ENCODE results near the gene MTA2. TPM values are rescaled to one million over a fixed set of nuclear protein-coding genes. Genes with fewer than 3 reads are reported as not detected.
A peak's percentile ranks its signal among the peaks of the same experiment; 100 is the strongest.
"Not testable (repeated sequence)": the region's sequence is repeated elsewhere in the genome, so short reads cannot be mapped to it uniquely, and the experiment has no call there.

The MTA2 gene
- total and polyA plus RNA-seq, 7 donors = 28.8 to 86.3 (median 55.3) TPM

- Histone ChIP-seq H3K27me3 (no peaks in the 10 kb centered on the region), H3K9me3 (no peaks in the 10 kb centered on the region), H3K36me3 (peaks cover 4 to 64% (median 40%) of the 10 kb centered on the region in 4 donors), H3K4me1 (peaks cover 0 to 53% (median 35%) of the 10 kb centered on the region in 4 donors), H3K27ac (peak overlapping the region; percentile 82 to 94 (median 86)), H3K4me3 (peak overlapping the region; percentile 64 to 92 (median 78))
- DNase-seq = peak; percentile 71
- 0 to 1% methylated on average over 33 of the region's 33 CpGs for WGBS, 2 donors
- TF ChIP-seq CTCF (IDR thresholded peaks at IDR 0.05) = no peak
- TF ChIP-seq POLR2A (IDR thresholded peaks at IDR 0.05) = no peak
- TF ChIP-seq POLR2AphosphoS5 (IDR thresholded peaks at IDR 0.05) = no peak
- TF ChIP-seq EP300 (IDR thresholded peaks at IDR 0.05) = no peak
- intact Hi-C loops (cut with DNase I) = no loop called here
Observed at GRCh38 chr11:62573006-62573591, 28.6 kb downstream of the MTA2 start.

GRCh38 chr11:62572431-62572830, 29.2 kb downstream of the MTA2 start:
- intact Hi-C loops (cut with DNase I) = no loop called here
- TF ChIP-seq POLR2AphosphoS5 (IDR thresholded peaks at IDR 0.05) (no peak), POLR2A (IDR thresholded peaks at IDR 0.05) (no peak), CTCF (IDR thresholded peaks at IDR 0.05) (no peak), EP300 (IDR thresholded peaks at IDR 0.05) (no peak)
- peak overlapping the region in 3 of 4 donors; percentile 86 to 94 (median 87) for H3K27ac ChIP-seq
- no peak for DNase-seq
- H3K36me3 ChIP-seq = peaks cover 5 to 66% (median 45%) of the 10 kb centered on the region in 4 donors
- WGBS, 2 donors = 82 to 85% methylated on average over 12 of the region's 12 CpGs
- peak overlapping the region in 3 of 4 donors; percentile 64 to 92 (median 75) for H3K4me3 ChIP-seq
- H3K27me3 ChIP-seq = no peaks in the 10 kb centered on the region
- no peaks in the 10 kb centered on the region for H3K9me3 ChIP-seq
- peaks cover 0 to 53% (median 35%) of the 10 kb centered on the region in 4 donors for H3K4me1 ChIP-seq

- H3K4me3 ChIP-seq; H3K27me3 ChIP-seq; intact Hi-C loops (cut with DNase I); H3K9me3 ChIP-seq; DNase-seq: not testable (repeated sequence)
- peak overlapping the region in 1 of 4 donors; percentile 94 for H3K27ac ChIP-seq
- WGBS, 2 donors = 90 to 92% methylated on average over 5 of the region's 5 CpGs
- peaks cover 15 to 66% (median 53%) of the 10 kb centered on the region in 4 donors for H3K36me3 ChIP-seq
- H3K4me1 ChIP-seq = peaks cover 0 to 53% (median 32%) of the 10 kb centered on the region in 4 donors
Observed at GRCh38 chr11:62571493-62571892, 30.2 kb downstream of the MTA2 start.

- H3K27ac ChIP-seq; H3K27me3 ChIP-seq; intact Hi-C loops (cut with DNase I); H3K9me3 ChIP-seq; DNase-seq; H3K4me3 ChIP-seq: not testable (repeated sequence)
- Histone ChIP-seq H3K4me1 (peaks cover 0 to 48% (median 28%) of the 10 kb centered on the region in 4 donors), H3K36me3 (peaks cover 16 to 66% (median 55%) of the 10 kb centered on the region in 4 donors)
- 84 to 90% methylated on average over 5 of the region's 5 CpGs for WGBS, 2 donors
Observed at GRCh38 chr11:62570903-62571302, 30.8 kb downstream of the MTA2 start.

GRCh38 chr11:62569611-62570010, 32.1 kb downstream of the MTA2 start:
- WGBS, 2 donors = 58 to 85% methylated on average over 1 of the region's 1 CpG
- Histone ChIP-seq H3K4me1 (peaks cover 0 to 35% (median 15%) of the 10 kb centered on the region in 4 donors), H3K27me3 (no peaks in the 10 kb centered on the region), H3K27ac (no peak overlapping the region), H3K9me3 (no peaks in the 10 kb centered on the region), H3K4me3 (no peak overlapping the region), H3K36me3 (peaks cover 16 to 76% (median 64%) of the 10 kb centered on the region in 4 donors)
- intact Hi-C loops (cut with DNase I) = no loop called here
- no peak for TF ChIP-seq POLR2AphosphoS5 (IDR thresholded peaks at IDR 0.05)
- TF ChIP-seq CTCF (IDR thresholded peaks at IDR 0.05) = no peak
- no peak for TF ChIP-seq EP300 (IDR thresholded peaks at IDR 0.05)
- TF ChIP-seq POLR2A (IDR thresholded peaks at IDR 0.05) = no peak
- DNase-seq = no peak

Measured in sigmoid colon (tissue), 7 donors.